Skeletal muscle satellite cell (primary cell): ENCODE results near the gene SBNO1.

Experiments used
- H3K27me3 ChIP-seq: 2 replicates; pipeline ENCODE4 v1.7.0; 2013; ENCODE audit warnings: low read length; ENCODE audit not compliant: control insufficient read depth, insufficient read depth
- H3K36me3 ChIP-seq: 2 replicates; pipeline ENCODE4 v1.7.0; 2013; ENCODE audit warnings: mild to moderate bottlenecking, control low read depth, low read length; ENCODE audit not compliant: insufficient read depth
- H3K4me1 ChIP-seq: 2 replicates; pipeline ENCODE4 v1.7.0; 2013; ENCODE audit warnings: low read length; ENCODE audit not compliant: control insufficient read depth, insufficient read depth
- H3K4me2 ChIP-seq: 2 replicates; pipeline ENCODE4 v1.7.0; 2013; ENCODE audit warnings: mild to moderate bottlenecking, low read length
- H3K4me3 ChIP-seq: 2 replicates; pipeline ENCODE4 v1.7.0; 2013; ENCODE audit warnings: low read length
- H3K9ac ChIP-seq: 2 replicates; pipeline ENCODE4 v1.7.0; 2013; ENCODE audit warnings: mild to moderate bottlenecking, low read depth, low read length, moderate library complexity
- H3K9me3 ChIP-seq: replicated peaks from 2 replicates; pipeline ENCODE4 v1.7.0; 2013; ENCODE audit warnings: mild to moderate bottlenecking, control low read depth, low read length

The SBNO1 gene

DNA sequence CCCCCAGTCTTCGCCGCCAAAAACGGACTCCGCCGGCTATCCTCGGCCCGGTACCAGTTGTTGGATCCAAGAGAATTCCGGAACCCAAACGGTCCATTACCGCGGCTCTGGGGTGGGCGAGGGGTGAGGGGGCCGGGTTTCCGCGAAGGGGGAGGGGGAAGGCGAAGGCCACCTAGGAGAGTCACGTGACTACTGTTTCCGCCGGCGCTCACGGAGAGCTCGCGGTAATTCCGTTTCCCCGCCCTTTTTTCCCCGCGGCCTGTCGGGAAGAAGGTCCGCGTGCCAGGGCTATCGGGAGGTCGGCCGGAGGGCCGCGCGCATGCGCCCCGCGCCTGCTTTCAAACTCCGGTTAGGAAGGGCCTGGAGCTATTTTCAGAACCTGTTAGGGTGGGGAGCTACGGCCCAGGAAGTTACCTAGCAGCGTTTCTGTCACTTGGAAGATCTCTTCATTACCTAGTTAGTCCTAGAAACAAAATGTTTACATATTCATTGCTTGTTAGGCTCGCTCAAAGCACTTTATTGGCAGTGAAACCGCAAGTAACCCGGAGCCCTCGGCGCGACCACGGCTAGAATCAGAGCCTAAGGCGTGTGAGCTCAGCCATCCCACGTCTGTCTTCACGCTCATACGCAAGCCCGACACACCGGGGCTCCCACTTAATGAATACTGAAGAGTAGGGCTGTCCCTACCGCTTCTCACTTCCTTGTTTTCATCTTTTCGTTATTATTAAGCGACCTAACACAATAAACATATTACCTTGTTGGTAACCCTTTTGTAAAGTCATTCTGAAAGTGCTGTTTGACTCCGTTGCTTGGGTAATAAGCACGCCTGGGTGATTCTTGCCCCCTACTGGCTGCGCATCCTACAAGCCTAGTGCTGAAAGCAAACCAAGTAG lies 624 bp upstream of the SBNO1 start:
- peak overlapping the region; percentile 93 for H3K9ac ChIP-seq
- H3K4me3 ChIP-seq: peak overlapping the region; percentile 85
- H3K4me2 ChIP-seq: peak overlapping the region; percentile 92
- H3K9me3 ChIP-seq: no peaks in the 10 kb centered on the region
- no peaks in the 10 kb centered on the region for H3K36me3 ChIP-seq
- peaks cover 11% of the 10 kb centered on the region for H3K4me1 ChIP-seq
- H3K27me3 ChIP-seq: no peaks in the 10 kb centered on the region

DNA sequence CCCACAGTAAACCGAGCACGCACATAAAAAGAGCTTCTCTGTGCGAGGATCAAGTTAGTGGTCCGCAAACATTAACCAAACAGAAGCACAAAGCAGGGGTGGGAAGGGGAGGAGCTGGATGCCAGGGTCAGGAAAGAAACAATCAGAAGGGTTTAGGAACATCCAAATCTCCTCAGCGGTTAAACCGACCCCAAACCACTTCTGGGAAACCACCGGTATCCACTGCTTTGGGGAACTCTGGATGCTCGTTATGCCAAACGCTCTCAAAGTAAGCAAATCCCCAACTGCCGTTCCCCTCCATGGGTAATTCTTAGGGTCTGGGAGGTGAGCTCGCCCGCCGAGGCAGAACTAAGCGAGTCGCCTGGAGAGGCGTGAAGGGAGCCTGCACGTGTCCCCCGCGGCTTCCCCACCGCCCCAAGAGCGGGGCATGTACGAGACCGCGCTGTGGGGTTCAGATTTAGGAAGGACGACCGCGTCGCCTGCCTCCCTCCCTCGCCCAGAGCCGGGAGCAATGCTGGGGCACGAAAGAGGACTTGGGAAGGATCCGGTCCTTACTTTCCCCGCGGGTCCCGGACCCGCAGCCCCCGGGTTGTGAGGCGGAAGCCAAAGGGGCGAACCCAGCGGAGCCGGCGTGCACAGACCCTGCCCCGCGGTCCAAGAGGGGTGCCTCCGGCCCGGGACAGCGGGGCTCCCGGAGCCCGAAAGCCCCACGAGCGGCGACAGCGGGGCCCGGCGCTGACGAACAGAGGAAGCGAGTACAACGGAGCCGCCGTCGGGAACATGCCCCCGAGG lies 711 bp downstream of the SBNO1 start:
- Histone ChIP-seq H3K27me3 (no peaks in the 10 kb centered on the region), H3K4me2 (peak overlapping the region; percentile 85), H3K4me1 (peaks cover 11% of the 10 kb centered on the region), H3K9ac (peak overlapping the region; percentile 93), H3K9me3 (no peaks in the 10 kb centered on the region), H3K36me3 (no peaks in the 10 kb centered on the region), H3K4me3 (peak overlapping the region; percentile 85)

DNA sequence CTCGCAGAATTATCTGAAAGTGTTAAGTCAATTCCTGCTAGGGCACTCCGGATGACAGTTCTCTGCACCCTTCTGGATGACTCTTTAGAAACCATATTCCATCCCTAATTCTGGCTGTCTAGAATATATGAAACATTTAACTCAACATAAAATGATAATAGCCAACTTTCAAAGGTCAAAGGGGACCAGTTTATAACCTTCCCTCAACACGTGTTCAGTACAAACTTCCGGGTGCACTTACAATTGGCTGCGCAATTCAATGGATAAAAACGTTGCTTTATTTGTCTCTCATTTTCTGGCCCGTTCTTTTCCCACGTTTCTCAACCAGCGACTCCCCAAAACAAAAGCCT lies 1.3 kb downstream of the SBNO1 start:
- Histone ChIP-seq H3K4me3 (peak overlapping the region; percentile 85), H3K9ac (peak overlapping the region; percentile 93), H3K4me1 (peaks cover 11% of the 10 kb centered on the region), H3K4me2 (peak overlapping the region; percentile 85), H3K36me3 (no peaks in the 10 kb centered on the region), H3K9me3 (no peaks in the 10 kb centered on the region), H3K27me3 (no peaks in the 10 kb centered on the region)

- Histone ChIP-seq H3K4me1 (peaks cover 7% of the 10 kb centered on the region), H3K36me3 (no peaks in the 10 kb centered on the region), H3K4me3 (no peak overlapping the region), H3K4me2 (no peak overlapping the region), H3K27me3 (no peaks in the 10 kb centered on the region), H3K9ac (no peak overlapping the region), H3K9me3 (no peaks in the 10 kb centered on the region)
Measured at GRCh38 chr12:123358035-123358434, 6.6 kb downstream of the SBNO1 start.

DNA sequence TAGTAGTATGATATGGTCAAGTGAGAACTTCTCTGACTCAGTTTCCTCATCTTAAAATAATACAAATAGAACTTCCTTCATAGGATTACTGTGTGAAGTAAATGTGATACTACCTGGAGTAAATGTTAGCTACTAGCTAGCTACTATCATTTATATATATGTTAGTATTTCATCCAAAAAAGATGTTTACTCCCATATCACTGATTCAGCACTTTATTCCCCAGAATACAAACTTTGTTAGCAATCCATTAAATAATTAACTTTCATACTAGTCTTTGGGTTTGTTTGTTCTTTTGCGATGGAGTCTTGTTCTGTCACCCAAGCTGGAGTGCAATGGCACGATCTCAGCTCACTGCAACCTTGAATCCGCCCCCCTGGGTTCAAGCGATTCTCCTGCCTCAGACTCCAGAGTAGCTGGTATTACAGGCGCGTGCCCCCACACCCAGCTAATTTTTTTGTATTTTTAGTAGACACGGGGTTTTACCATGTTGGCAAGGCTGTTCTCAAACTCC lies 8.4 kb downstream of the SBNO1 start:
- H3K4me3 ChIP-seq: no peak overlapping the region
- no peaks in the 10 kb centered on the region for H3K36me3 ChIP-seq
- H3K9me3 ChIP-seq: no peaks in the 10 kb centered on the region
- no peak overlapping the region for H3K4me2 ChIP-seq
- H3K9ac ChIP-seq: no peak overlapping the region
- H3K4me1 ChIP-seq: no peaks in the 10 kb centered on the region
- no peaks in the 10 kb centered on the region for H3K27me3 ChIP-seq

DNA sequence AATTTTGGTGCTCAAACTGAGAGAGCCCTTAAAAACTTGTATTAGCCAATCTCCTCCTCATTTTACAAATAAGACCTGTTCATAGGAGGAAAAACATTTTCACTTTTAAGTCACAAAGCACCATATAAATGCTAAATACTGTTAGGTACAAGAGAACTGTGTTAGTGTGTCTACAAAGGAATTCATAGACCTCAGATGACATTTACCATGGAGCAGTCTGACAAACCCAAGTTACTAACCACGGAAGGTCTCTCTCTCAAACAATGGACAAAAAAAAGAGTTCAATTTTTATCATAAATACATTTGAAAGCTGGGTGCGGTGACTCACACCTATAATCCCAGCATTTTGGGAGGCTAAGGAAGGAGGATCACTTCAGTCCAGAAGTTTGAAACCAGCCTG lies 10.0 kb downstream of the SBNO1 start:
- no peaks in the 10 kb centered on the region for H3K9me3 ChIP-seq
- H3K27me3 ChIP-seq: no peaks in the 10 kb centered on the region
- H3K36me3 ChIP-seq: no peaks in the 10 kb centered on the region
- no peak overlapping the region for H3K4me3 ChIP-seq
- H3K4me2 ChIP-seq: no peak overlapping the region
- no peak overlapping the region for H3K9ac ChIP-seq
- H3K4me1 ChIP-seq: no peaks in the 10 kb centered on the region

DNA sequence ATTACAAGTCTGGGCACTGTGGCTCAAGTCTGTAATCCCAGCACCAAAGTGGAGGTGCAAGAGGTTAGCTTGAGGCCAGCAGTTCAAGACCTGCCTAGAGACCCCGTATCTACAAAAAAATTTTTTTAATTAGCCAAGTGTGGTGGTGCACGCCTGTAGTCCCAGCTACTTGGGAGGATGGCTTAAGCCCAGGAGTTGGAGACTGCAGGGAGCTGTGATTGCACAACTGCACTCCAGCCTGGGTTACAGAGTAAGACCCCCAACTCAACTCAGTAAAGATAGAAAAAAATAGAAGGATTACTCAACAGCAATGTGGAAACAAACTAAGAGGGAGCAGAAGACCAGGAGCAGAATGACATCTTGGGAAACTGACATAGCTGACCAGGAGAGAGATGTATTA lies 13.3 kb downstream of the SBNO1 start:
- H3K9me3 ChIP-seq: no peaks in the 10 kb centered on the region
- no peak overlapping the region for H3K4me3 ChIP-seq
- no peak overlapping the region for H3K4me2 ChIP-seq
- H3K27me3 ChIP-seq: no peaks in the 10 kb centered on the region
- H3K36me3 ChIP-seq: no peaks in the 10 kb centered on the region
- no peak overlapping the region for H3K9ac ChIP-seq
- H3K4me1 ChIP-seq: no peaks in the 10 kb centered on the region

DNA sequence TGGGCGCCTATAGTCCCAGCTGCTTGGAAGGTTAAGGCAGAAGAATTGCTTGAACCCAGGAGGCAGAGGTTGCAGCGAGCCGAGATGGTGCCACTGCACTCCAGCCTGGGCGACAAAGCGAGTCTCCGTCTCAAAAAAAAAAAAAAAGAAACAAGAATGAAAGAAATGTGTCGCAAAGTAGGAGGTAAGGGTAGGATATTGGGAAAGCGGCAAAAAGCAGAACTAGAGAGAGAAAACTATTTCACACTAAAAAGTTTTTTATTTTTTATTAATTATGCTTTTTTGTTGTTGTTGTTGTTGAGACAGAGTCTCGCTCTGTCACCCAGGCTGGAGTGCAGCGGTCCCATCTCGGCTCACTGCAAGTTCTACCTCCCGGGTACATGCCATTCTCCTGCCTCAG lies 17.7 kb downstream of the SBNO1 start:
- H3K4me1 ChIP-seq: no peaks in the 10 kb centered on the region
- no peaks in the 10 kb centered on the region for H3K9me3 ChIP-seq
- H3K9ac ChIP-seq: no peak overlapping the region
- no peaks in the 10 kb centered on the region for H3K27me3 ChIP-seq
- H3K4me2 ChIP-seq: no peak overlapping the region
- H3K4me3 ChIP-seq: no peak overlapping the region
- H3K36me3 ChIP-seq: peaks cover 26% of the 10 kb centered on the region

- Histone ChIP-seq H3K4me3 (no peak overlapping the region), H3K27me3 (no peaks in the 10 kb centered on the region), H3K36me3 (peaks cover 42% of the 10 kb centered on the region), H3K9me3 (no peaks in the 10 kb centered on the region), H3K9ac (no peak overlapping the region), H3K4me2 (no peak overlapping the region), H3K4me1 (no peaks in the 10 kb centered on the region)
Measured at GRCh38 chr12:123344086-123344485, 20.6 kb downstream of the SBNO1 start.

GRCh38 chr12:123337070-123337469 lies 27.6 kb downstream of the SBNO1 start:
- Histone ChIP-seq H3K9ac (no peak overlapping the region), H3K27me3 (no peaks in the 10 kb centered on the region), H3K4me1 (no peaks in the 10 kb centered on the region), H3K4me2 (no peak overlapping the region), H3K4me3 (no peak overlapping the region), H3K36me3 (peaks cover 59% of the 10 kb centered on the region), H3K9me3 (no peaks in the 10 kb centered on the region)

GRCh38 chr12:123336530-123336929 lies 28.1 kb downstream of the SBNO1 start:
- Histone ChIP-seq H3K4me1 (no peaks in the 10 kb centered on the region), H3K4me3 (no peak overlapping the region), H3K4me2 (no peak overlapping the region), H3K9me3 (no peaks in the 10 kb centered on the region), H3K36me3 (peaks cover 59% of the 10 kb centered on the region), H3K9ac (no peak overlapping the region), H3K27me3 (no peaks in the 10 kb centered on the region)
